WTC11 (cell line): ENCODE measurements around the gene MDH2. TPM values are rescaled to one million over a fixed set of nuclear protein-coding genes. Genes with fewer than 3 reads are reported as not detected.

Source experiments
- ATAC-seq: fragments of 200-7000 bp; cut with Tn5 transposase; 2 replicates; pipeline ENCODE4 v1.10.0; 2021; ENCODE audit warnings: mild to moderate bottlenecking, moderate library complexity
- CTCF ChIA-PET: fragments of 300-600 bp; sonication (Branson Sonifier 250); formaldehyde crosslinking; loops from one replicate; lab custom pipeline; 2021; ENCODE audit warnings: antibody characterized with exemption; lab: Charles Lee
- POLR2A ChIA-PET: fragments of 350-600 bp; sonication (Branson Sonifier 250); formaldehyde crosslinking; loops from one replicate; lab custom pipeline; 2021; ENCODE audit warnings: antibody characterized with exemption; lab: Charles Lee
- DNase-seq: peaks from one replicate; pipeline ENCODE4 v3.0.0; 2021; ENCODE audit warnings: low spot score
- H3K27ac Mint-ChIP-seq: 2 replicates; pipeline ENCODE4 v1.8.0; 2021; ENCODE audit warnings: mixed read lengths
- H3K27me3 Mint-ChIP-seq: 2 replicates; pipeline ENCODE4 v1.8.0; 2021; ENCODE audit warnings: low read depth, mild to moderate bottlenecking, moderate library complexity, mixed read lengths
- H3K36me3 Mint-ChIP-seq: 2 replicates; pipeline ENCODE4 v1.8.0; 2021; ENCODE audit warnings: mixed read lengths
- H3K4me1 Mint-ChIP-seq: 2 replicates; pipeline ENCODE4 v1.8.0; 2022; ENCODE audit warnings: mixed read lengths
- H3K4me3 Mint-ChIP-seq: 2 replicates; pipeline ENCODE4 v1.8.0; 2021; ENCODE audit warnings: mild to moderate bottlenecking, moderate library complexity, mixed read lengths
- H3K9me3 Mint-ChIP-seq: 2 replicates; pipeline ENCODE4 v1.8.0; 2021; ENCODE audit warnings: mixed read lengths
- CREB1 ChIP-seq: sonication (generic); formaldehyde crosslinking; IDR thresholded peaks from 2 replicates; pipeline ENCODE4 v1.8.0; 2023; ENCODE audit warnings: mild to moderate bottlenecking, missing genetic modification reagents
- FOXJ3 ChIP-seq: sonication (generic); formaldehyde crosslinking; IDR thresholded peaks from 2 replicates; pipeline ENCODE4 v1.9.0; 2021; ENCODE audit warnings: missing genetic modification reagents, mild to moderate bottlenecking, borderline replicate concordance
- IRF2 ChIP-seq: sonication (generic); formaldehyde crosslinking; IDR thresholded peaks from 2 replicates; pipeline ENCODE4 v1.8.0; 2022; ENCODE audit warnings: low read depth, missing genetic modification reagents, borderline replicate concordance
- SP1 ChIP-seq: sonication (generic); formaldehyde crosslinking; conservative IDR thresholded peaks from 2 replicates; pipeline ENCODE4 v1.8.1; 2022; ENCODE audit warnings: missing genetic modification reagents
- TEAD1 ChIP-seq: sonication (generic); formaldehyde crosslinking; IDR thresholded peaks from 2 replicates; pipeline ENCODE4 v1.8.0; 2022; ENCODE audit warnings: mild to moderate bottlenecking, missing genetic modification reagents
- TP53 ChIP-seq: sonication (generic); formaldehyde crosslinking; IDR thresholded peaks from 2 replicates; pipeline ENCODE4 v1.8.1; 2023; ENCODE audit warnings: mild to moderate bottlenecking, missing genetic modification reagents
- ZBTB21 ChIP-seq: sonication (generic); formaldehyde crosslinking; IDR thresholded peaks from 2 replicates; pipeline ENCODE4 v1.8.1; 2023; ENCODE audit warnings: mild to moderate bottlenecking, missing genetic modification reagents, borderline replicate concordance
- ZNF121 ChIP-seq: sonication (generic); formaldehyde crosslinking; IDR thresholded peaks from 2 replicates; pipeline ENCODE4 v1.8.0; 2023; ENCODE audit warnings: missing genetic modification reagents
- ZNF263 ChIP-seq: sonication (generic); formaldehyde crosslinking; IDR thresholded peaks from 2 replicates; pipeline ENCODE4 v1.8.1; 2022; ENCODE audit warnings: low read depth, mild to moderate bottlenecking, moderate library complexity, missing genetic modification reagents
- total RNA-seq: library from RNA; stranded (reverse); gene quantifications from 3 replicates; pipeline ENCODE4 v1.2.3, GENCODE V29; 2021
- TF ChIP-seq, protein P1 (sequence below): sonication (generic); formaldehyde crosslinking; IDR thresholded peaks from 2 replicates; pipeline ENCODE4 v1.8.0; 2022; ENCODE audit warnings: mild to moderate bottlenecking, missing genetic modification reagents
- TF ChIP-seq, protein P2 (sequence below): sonication (generic); formaldehyde crosslinking; conservative IDR thresholded peaks from 2 replicates; pipeline ENCODE4 v1.8.1; 2022; ENCODE audit warnings: mild to moderate bottlenecking, missing genetic modification reagents
- TF ChIP-seq, protein P3 (sequence below): sonication (generic); formaldehyde crosslinking; IDR thresholded peaks from 2 replicates; pipeline ENCODE4 v1.8.0; 2023; ENCODE audit warnings: missing genetic modification reagents
- TF ChIP-seq, protein P4 (sequence below): sonication (generic); formaldehyde crosslinking; IDR thresholded peaks from 2 replicates; pipeline ENCODE4 v1.8.0; 2023; ENCODE audit warnings: mild to moderate bottlenecking, missing genetic modification reagents

Gene MDH2
- total RNA-seq, 1 experiment from 2014 or later, result 333 TPM

- TF ChIP-seq, protein P1, sequence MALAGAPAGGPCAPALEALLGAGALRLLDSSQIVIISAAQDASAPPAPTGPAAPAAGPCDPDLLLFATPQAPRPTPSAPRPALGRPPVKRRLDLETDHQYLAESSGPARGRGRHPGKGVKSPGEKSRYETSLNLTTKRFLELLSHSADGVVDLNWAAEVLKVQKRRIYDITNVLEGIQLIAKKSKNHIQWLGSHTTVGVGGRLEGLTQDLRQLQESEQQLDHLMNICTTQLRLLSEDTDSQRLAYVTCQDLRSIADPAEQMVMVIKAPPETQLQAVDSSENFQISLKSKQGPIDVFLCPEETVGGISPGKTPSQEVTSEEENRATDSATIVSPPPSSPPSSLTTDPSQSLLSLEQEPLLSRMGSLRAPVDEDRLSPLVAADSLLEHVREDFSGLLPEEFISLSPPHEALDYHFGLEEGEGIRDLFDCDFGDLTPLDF (CRISPR knock-in tag), result no peak
- TF ChIP-seq TEAD1 (CRISPR knock-in tag), result no peak
- TF ChIP-seq, protein P2, sequence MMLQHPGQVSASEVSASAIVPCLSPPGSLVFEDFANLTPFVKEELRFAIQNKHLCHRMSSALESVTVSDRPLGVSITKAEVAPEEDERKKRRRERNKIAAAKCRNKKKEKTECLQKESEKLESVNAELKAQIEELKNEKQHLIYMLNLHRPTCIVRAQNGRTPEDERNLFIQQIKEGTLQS (CRISPR knock-in tag), result no peak
- TF ChIP-seq IRF2 (CRISPR knock-in tag), result no peak
- TF ChIP-seq TP53 (CRISPR knock-in tag), result no peak
Measured at GRCh38 chr7:76066716-76067503, 19.0 kb downstream of the MDH2 start (continued).

DNA sequence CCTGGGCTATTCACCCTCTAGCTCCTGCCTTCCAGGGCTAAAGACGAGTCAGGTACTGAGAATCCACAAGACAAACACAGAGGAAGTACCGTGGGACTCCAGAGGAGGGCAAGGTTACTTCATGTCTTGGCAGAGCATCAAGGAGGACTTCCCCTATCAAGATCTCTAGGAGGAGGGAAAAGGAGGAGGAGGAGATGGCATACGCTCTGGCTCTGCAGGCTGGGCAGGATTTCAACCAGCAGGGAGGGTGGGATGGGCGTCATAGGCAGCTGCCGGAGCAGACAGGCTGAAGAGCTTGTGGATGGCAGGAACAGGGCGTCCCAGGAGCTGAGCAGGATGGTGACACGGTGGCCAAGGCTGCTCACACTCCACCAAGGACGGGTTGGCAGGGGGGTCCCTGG lies 21.3 kb downstream of the MDH2 start:
- Mint-ChIP-seq H3K27ac (peak overlapping the region; percentile 57; the same call in 1 of the 2 replicates), H3K36me3 (peaks cover 26% of the 10 kb centered on the region)
- CTCF ChIA-PET, result interaction anchor here (0.6 to 2.3 kb wide), 37 partner anchors 8 to 510 kb away, joined by 3 to 23 read pairs (median 4); partner anchors contain the start of genes MDH2, SRRM3 and STYXL1

GRCh38 chr7:76071316-76072242 lies 23.7 kb downstream of the MDH2 start:
- Mint-ChIP-seq H3K4me3 (no peak overlapping the region), H3K27me3 (no peaks in the 10 kb centered on the region), H3K27ac (no peak overlapping the region), H3K4me1 (peaks cover 3% of the 10 kb centered on the region; the same call in 1 of the 2 replicates), H3K36me3 (peaks cover 4% of the 10 kb centered on the region), H3K9me3 (no peaks in the 10 kb centered on the region)
- ChIA-PET CTCF (interaction anchor here (0.6 to 3.1 kb wide), 6 partner anchors 24 to 242 kb away, joined by 3 to 13 read pairs (median 6); partner anchors contain the start of genes MDH2 and STYXL1), POLR2A (interaction anchor here (1.4 kb wide), 1 partner anchor 95 kb away, joined by 4 read pairs; no protein-coding TSS in a partner anchor)
- DNase-seq (peak; percentile 17), ATAC-seq (no peak)
- TF ChIP-seq SP1 (CRISPR knock-in tag) (no peak), ZNF121 (CRISPR knock-in tag) (no peak), ZBTB21 (CRISPR knock-in tag) (no peak), CREB1 (no peak)
- TF ChIP-seq, protein P3, sequence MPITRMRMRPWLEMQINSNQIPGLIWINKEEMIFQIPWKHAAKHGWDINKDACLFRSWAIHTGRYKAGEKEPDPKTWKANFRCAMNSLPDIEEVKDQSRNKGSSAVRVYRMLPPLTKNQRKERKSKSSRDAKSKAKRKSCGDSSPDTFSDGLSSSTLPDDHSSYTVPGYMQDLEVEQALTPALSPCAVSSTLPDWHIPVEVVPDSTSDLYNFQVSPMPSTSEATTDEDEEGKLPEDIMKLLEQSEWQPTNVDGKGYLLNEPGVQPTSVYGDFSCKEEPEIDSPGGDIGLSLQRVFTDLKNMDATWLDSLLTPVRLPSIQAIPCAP (CRISPR knock-in tag), result no peak

More for the DNA sequence above, 21.3 kb downstream of the MDH2 start:
- H3K4me1 Mint-ChIP-seq, result peaks cover 3% of the 10 kb centered on the region; the same call in 1 of the 2 replicates
- POLR2A ChIA-PET, result interaction anchor here (0.7 to 1.6 kb wide), 5 partner anchors 22 to 249 kb away, joined by 3 to 5 read pairs (median 3); partner anchors contain the start of gene STYXL1
- peak; percentile 96 for TF ChIP-seq ZNF263 (CRISPR knock-in tag)
- no peak for TF ChIP-seq TP53 (CRISPR knock-in tag)
- no peak for TF ChIP-seq FOXJ3 (CRISPR knock-in tag)
- TF ChIP-seq, protein P4, sequence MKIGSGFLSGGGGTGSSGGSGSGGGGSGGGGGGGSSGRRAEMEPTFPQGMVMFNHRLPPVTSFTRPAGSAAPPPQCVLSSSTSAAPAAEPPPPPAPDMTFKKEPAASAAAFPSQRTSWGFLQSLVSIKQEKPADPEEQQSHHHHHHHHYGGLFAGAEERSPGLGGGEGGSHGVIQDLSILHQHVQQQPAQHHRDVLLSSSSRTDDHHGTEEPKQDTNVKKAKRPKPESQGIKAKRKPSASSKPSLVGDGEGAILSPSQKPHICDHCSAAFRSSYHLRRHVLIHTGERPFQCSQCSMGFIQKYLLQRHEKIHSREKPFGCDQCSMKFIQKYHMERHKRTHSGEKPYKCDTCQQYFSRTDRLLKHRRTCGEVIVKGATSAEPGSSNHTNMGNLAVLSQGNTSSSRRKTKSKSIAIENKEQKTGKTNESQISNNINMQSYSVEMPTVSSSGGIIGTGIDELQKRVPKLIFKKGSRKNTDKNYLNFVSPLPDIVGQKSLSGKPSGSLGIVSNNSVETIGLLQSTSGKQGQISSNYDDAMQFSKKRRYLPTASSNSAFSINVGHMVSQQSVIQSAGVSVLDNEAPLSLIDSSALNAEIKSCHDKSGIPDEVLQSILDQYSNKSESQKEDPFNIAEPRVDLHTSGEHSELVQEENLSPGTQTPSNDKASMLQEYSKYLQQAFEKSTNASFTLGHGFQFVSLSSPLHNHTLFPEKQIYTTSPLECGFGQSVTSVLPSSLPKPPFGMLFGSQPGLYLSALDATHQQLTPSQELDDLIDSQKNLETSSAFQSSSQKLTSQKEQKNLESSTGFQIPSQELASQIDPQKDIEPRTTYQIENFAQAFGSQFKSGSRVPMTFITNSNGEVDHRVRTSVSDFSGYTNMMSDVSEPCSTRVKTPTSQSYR, result no peak
- TF ChIP-seq, all 79 proteins: peak for 1
- peak; percentile 64 for ATAC-seq
- Mint-ChIP-seq H3K4me3 (no peak overlapping the region), H3K9me3 (no peaks in the 10 kb centered on the region), H3K27me3 (no peaks in the 10 kb centered on the region)
- peak; percentile 43 for DNase-seq
